A172 (cell line): ENCODE results near the gene SERPINB12. TPM values are rescaled to one million over a fixed set of nuclear protein-coding genes. Genes with fewer than 3 reads are reported as not detected.

Experiments used
- DNase-seq: peaks from one replicate; pipeline ENCODE4 v3.0.0-alpha.2; 2015; ENCODE audit warnings: low spot score
- total RNA-seq: library from RNA; depleted of rRNA; stranded (reverse); fragments of >200 nt; shearing (Covaris generic); gene quantifications from 2 replicates; pipeline ENCODE4 v1.2.3, GENCODE V29; 2014; rRNA removed

SERPINB12 gene, protein sequence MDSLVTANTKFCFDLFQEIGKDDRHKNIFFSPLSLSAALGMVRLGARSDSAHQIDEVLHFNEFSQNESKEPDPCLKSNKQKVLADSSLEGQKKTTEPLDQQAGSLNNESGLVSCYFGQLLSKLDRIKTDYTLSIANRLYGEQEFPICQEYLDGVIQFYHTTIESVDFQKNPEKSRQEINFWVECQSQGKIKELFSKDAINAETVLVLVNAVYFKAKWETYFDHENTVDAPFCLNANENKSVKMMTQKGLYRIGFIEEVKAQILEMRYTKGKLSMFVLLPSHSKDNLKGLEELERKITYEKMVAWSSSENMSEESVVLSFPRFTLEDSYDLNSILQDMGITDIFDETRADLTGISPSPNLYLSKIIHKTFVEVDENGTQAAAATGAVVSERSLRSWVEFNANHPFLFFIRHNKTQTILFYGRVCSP
- total RNA-seq = not detected in 2 replicates

DNA sequence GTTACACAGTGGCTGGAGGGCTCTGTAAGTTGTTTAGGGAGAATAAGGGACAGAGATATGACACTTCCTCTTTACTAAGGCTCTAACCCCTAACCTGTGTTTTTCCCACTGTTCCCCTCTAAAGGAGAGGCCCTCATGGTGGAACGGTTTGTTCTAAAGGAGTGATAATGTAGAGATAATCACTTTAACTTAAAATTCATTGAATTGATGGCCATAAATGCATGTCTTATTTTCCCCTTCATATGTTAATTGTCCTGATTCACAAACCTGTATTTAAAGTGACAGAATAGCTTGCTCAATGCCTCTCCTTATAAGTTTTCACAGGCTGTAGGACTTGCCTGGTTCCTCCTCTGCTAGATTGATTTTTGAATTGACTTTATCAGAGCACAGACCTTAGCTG, at the start of gene SERPINB12:
TSS of gene SERPINB12 (plus strand) at position 301 of the 400 bp plus-strand sequence. CDS start 13,791 bp downstream, outside the sequence.
- DNase-seq = no peak

DNA sequence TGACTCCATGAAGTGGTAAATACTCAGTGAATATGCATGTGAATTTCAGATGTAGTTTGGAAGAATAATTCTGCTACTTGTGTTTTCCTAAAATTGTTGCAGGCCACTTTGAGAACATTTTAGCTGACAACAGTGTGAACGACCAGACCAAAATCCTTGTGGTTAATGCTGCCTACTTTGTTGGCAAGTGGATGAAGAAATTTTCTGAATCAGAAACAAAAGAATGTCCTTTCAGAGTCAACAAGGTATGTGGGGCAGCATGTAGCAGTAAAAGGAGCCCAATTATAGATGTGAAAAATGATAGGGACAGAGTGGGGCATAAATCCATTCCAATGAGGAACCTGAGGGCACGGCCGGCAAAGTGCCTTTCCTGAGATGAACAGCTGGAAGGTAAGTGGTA, 49.3 kb upstream of the SERPINB12 start:
- DNase-seq = no peak

DNA sequence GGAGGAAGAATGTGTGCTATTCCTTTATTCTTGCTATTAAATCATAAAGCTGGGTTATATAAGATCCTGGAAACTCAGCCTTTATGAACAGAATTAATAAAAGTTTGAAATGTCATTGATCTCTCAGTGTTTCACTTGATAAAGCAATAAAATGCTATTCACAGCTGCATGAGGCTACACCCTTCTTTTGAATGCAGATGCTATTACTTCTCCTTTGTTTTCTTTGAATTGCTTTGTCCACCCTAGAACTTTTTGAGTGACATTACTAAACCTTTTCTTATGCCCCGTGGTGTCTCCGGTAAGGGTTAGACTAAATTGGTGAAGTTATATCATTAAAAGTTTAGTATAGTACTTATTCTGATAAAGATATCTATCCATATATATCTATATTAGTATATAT, 46.5 kb upstream of the SERPINB12 start:
- DNase-seq = no peak

DNA sequence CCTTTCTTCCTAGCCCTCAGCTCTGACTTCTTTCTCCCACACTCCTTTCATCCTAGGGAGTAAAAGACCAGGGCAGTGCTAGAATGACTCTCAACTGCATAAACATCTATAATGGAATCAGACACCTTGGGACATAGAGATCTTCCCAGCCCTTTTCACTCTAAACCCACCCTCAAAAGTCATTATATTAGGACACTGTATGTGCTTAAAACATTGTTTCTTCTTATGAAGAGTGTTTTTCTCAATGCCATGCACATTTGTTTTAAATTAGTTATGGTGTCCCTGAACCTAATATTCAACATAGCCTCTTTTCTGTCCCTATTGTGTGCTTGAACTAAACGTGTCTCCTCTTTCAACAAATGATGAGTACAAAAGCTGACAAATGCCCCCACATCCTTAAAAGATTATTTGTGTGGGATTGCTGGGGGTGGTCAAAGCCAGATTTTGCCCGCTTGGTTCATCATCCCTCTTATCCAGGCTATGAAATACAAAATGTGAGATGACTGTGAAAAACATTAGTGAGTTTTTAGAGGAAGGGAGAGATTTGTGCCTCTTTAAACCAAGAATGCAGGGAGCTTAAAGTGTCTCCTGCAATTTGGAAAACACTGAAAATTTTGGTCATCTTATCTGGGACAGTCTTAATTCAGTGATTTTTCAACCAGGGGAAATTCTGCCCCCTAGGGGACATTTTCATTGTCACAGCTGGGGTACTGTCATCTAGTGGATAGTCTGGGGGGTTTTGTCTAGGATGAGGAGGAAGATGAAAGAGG, 36.4 kb upstream of the SERPINB12 start:
- peak; percentile 23 for DNase-seq

DNA sequence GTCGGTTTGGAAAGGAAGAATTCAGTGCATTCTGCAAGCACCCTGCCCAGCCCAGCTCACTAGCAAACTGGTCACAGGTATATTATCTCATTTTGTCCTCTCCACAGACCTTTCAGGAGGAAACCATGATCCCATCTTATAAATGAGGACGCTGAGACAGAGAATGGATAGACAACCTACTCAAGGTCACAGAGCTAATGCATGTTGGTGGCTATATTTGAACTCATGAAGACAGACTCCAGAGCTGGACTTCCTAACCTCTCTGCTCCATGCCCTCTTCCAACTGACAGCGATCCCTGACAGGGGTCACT, 35.9 kb upstream of the SERPINB12 start:
- DNase-seq = no peak

DNA sequence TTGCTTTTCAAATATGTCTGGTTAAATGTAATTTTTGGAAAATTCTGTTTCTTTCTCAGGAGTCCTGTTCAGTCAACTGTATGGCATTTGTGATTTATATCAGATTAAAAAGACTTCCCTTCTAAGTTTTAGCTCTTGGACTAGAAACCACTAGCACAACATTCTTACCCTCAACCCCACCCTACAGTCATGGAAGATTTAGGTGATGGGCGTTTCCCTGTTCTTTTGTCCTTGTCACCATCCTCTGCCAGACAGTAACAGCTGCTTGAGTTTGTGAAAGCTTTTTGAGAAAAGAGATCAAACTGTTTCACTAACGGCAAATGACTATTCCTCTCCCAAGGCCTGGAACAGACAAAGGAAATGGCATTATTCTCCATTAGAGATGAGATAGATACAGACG, 33.6 kb upstream of the SERPINB12 start:
- peak; percentile 5 for DNase-seq

DNA sequence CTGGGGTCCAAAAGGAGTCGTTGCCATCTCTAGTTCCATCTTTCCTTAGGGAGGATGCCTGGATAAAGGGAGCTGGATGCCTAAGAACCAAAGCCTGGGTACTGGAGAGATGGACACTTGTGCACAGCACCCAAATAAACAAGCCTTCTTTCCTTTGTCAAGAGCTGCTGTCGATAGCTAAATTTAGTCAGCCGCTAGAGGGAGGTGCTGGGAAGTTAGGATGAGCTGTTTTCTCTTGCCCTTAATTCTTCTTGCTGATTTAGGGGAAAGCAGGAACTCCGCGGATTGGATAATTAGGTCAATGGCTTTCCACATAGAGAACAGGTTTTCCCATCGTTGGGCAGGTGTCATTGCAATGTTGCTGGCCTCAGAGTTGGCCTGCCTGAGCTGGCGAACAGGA, 30.9 kb upstream of the SERPINB12 start:
- peak; percentile 60 for DNase-seq

DNA sequence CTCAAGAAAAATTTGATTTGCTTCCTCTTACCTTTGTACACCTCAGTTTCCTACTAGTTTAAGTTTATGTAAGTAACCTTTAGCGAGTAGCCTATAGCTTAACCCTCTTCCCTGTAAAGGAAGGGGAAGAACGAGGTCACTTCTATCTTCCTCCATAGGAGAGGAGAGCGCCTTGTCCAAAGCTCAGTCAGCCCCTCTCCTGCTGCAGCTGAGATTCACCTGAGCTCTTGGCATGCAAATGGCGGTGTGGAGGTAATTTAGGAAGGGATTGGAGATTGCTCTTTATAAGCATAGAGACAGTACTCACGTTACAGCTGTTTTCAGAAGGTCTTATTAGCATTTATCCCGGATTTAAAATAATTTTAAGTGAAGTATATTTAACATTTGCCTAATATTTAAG, 27.8 kb upstream of the SERPINB12 start:
- DNase-seq = no peak

DNA sequence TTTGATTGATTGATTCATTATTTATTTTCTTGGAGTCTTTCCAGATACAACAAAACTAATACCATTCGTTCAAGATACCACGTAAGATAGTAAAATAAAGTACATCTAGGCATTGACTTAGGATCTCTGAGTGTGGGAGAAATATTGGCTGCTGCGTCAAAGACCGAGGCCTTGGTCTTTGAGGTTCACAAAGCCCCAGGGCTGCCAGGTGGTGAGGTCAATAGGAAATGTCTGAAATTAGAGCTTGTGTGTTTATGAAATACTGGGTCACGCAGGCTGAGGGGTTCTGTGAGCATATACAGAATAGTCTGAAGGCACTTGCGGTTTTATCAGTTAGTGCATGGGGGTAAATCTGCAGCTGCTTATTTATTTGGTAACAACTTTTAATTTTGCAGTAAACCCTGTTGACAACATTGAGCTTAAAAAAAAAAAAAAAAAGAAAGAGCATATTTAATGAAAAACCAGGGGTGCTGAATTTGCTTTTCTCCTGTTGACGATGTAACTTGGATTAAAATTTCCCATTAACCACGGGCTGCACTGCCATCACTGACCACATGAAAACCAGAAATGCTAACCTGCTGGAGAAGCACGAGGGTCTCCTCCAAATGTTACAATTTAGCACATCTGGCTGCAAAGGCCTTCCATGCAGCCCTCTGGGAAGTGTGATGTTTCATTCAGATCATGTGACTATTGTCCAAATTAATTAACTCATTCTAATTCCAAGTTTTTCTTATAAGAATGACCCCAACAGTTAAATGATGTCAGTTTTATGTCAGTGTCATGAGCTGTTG, 27.1 kb upstream of the SERPINB12 start:
- no peak for DNase-seq

DNA sequence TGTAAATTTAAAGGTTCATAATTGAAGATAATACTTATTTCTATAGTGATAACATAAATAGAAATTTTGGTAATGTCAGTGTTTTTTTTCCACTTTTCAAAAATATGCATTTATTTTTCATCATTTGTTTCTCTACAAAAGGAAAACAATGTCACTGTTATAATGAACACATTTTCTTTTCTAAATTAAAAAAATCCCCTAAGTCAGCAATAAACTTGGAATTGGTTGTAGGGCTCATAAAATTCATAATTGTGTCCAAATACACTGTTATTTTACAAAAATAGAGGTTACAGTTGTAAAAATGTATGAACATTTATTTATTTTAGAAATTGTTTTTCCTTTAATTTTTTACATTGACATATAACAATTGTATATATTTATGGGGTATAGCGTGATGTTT, 26.4 kb upstream of the SERPINB12 start:
- DNase-seq = no peak

DNA sequence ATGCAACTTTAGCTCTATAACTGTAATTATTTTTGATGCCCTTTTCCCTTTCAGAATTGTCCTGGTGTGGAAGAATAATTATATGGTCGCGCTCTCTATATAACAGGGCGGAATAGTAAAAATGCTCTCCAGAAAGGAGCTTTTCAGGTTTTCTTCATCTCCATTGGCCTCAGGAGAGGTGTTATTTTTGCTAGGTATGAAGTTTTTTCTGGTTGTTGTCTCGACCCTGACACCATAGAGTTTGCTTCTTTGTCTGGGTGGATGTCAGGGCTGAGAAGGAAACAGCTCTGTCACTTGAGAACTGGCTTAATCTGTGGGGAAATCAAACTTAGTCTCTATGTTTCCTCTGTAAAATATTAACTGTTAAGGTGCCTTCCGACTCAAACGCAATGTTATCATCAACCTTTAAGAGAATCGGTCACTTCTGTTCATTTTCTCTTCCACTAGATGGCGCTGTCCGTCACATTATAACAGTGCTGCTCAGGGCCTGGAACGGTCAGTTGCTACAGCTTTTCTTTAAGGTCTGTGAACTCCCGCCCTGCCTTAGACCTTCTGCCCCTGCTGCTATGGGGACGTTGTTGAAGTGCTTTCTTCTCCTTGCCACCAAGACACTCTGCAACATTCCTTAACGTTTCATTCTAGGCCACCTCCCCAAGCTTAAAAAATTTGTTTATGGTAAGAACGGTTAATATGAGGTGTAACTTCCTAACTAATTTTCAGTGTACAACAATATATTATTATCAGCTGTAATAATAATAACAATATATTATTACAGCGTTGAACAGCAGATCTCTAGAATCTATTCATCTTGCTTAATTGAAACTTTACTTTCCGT, 23.8 kb upstream of the SERPINB12 start:
- peak; percentile 57 for DNase-seq

DNA sequence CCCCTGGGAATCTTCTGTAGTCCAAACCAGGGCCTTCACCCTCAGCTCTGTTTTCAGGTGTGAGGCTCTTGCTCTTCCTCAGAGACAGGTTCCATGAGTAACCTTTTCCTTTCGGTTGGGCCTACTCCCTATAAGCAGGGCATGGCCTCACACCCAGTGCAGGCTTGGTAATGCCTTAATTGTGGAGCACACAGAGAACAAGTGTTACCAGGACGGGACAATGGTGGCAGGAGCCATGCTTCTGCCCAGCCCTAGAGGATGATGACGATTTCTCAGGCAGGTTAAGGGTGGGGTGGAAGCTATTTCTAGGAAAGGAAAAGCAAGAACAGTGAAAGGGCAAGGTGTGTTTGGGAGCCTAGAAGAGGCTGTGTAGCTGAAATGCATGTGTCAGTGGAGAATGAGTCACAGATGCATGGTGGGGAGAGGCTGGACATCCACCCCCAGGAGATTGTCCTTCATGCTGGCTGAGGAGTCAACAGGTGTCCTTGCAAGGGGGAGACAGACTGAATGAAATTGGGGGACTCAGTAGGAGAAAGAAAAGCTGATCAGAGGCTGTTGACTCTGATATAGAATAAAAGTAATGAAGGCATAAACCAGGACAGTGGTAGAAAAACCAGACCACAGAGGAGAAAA, 22.0 kb upstream of the SERPINB12 start:
- no peak for DNase-seq

DNA sequence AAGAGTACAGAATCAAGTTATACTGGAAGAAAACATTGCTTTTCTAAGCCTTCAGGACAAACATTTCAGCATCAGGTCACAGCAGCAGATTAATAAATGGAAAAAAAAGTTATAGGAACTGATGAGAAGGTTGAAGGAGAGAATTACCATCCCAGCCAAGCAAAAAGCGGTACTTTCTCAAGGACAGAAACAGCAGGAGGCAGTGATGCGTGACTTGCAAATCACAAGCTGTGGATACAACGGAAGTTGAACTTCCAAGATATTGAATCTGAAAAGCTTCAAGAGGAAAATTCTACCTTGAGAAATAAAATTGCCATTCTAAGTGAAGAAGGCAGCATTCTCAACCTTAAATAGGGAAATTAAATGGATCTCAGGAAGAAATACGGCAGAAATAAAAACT, 18.5 kb upstream of the SERPINB12 start:
- no peak for DNase-seq

DNA sequence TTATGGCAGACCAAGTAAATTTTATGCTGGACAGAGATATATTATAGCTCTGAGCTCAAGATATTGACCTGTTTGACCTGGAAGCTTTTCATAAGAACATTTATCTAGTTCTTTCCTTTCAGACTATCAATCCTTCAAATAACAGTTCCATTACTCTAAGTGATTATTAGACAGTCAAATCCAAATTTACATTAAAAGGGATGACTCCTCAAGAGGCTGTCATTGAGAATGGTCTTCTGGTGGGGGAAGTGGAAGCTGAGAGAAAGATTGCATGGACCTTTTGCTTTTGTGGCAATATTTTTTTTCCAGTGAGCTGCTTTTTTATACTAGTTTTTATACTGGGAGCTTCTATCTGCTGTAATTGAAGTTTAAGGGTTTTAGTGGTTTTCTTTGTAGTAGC, 14.9 kb upstream of the SERPINB12 start:
- DNase-seq = no peak

DNA sequence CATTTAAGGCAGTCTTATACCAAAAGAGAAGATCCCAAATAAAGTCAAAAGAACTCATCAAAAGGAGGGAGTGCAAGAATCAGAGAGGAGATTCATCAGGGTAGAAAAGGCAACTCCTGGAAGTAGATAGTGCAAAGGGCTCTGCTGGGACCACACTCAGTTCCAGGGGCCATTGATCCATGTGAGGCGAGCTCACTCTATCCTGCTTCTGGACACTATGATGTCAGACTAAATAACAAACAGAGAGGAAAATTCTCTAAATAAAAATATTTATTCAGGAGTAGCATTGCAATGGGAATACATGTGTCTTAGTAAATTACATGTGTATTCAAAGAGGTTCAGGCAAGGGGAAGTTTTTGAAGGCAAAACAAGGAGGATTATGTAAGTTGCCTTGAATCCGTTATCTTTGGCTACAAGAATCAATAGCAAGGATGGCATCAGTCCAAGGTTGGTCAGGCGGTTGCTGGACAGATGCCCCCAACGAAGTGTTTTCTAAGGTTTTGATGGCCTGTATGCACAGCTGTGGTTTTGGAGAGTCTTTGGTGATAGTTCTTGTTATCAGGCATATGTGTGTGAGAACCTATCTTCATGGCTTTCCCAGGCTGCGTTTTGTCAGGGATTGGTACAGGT, 13.2 kb upstream of the SERPINB12 start:
- DNase-seq = no peak

DNA sequence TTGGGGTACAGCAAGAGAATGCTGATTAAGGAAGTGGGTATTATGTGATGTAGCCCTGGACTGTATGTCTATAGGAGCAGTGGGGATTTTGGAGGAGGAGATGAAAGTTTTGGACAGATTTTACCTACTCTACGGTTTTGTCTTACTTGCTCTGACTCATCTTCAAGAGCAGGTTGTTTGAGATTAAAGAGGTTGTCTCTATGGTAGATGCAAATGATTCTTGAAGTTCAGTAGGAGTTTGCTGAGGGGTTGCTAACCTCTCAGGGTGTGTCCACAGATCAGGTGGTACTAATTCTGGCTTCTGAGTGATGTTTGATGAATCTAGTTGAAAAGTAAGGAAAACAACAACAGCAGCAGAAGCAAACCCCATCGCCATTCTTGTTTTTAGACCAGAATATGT, 9.7 kb upstream of the SERPINB12 start:
- DNase-seq = no peak

DNA sequence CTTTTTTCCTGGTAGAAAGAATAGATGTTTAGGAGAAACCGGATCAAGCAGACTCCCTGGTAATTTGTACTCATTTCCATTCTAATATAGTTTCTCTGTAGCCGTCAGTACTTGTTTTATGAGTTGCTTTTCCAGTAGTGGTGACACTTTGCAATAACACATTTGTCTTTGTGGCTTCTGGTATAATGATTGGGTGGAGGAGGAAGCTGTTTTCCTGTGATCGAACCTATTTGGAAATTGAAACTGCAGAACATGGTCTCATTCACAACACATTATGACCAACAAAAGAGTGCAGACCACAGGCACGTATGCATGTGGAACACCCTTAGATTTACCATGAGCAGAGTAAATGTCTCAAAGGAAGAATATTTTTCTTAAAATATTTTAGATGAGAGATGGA, 7.6 kb upstream of the SERPINB12 start:
- DNase-seq = no peak

DNA sequence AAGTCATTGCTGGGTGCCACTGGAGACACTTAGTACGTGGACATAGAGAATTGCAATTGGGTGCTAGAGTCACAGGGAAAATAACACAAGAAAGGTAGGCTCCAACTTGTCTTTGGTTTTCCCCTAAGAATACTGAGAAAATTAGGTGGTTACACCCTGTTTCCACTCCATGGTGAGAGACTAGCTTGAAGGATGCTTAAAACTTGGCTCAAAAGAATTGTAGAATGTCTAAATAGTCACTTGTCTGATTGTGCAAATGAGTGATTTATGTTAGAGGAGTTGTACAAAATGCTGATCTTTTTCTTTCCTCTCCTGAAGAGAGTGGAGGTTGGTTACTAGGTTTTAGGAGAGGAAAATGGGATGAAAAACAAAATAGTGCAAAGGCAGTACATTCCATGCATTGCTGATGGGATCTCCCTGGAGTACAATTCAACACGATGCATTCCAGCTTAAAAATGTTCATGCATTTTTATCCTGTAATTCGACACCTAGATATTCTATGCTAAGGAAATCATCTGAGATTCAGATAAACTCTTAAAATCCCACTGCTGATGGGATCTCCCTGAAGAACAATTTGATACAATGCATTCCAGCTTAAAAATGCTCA, 2.2 kb upstream of the SERPINB12 start:
- DNase-seq = no peak

DNA sequence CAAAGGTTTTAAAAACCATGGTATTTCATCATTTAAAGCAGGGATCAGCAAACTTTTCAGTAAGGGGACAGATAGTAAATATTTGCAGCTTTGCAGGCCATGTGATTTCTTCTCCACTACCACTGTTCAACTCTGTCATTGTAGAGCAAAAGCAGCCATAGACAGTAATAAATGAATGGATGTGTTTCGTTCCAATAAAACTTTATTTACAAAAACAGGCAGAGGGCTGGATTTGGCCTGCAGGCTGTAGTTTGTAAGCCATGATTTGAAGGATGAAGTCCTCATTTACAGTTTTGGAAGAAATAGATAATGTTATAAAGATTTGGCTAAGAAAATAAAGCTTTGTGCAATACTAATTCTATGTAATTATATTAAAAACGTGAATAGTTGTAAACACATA, 1.8 kb downstream of the SERPINB12 start:
- DNase-seq = no peak

DNA sequence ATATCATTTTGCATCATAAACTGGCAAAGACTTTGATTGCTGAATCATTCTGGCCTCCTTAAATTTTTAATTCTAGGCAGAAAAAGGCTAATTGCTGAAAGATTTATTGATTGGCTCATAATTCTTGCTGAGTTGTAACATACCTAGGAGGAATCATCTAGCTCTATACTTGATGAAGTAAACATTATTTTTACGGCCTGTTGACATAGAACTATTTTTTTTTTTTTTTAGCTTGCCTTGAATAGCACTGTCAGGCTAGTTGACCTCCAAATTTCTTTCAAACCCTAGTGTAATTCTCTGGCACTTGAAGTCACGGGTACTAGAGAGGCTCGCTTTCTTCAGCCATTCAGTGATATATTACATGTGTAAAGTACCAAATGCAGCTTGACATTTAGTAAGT, 2.8 kb downstream of the SERPINB12 start:
- no peak for DNase-seq
